KMS-11 (cell line): ENCODE data around the gene KPNA6.
"Not testable (repeated sequence)": the region's sequence is repeated elsewhere in the genome, so short reads cannot be mapped to it uniquely, and the experiment has no call there.

Experiments used
- H2AFZ ChIP-seq: fragments of 200-600 bp; sonication (generic); 2 replicates; pipeline ENCODE4 v1.6.1; 2016; ENCODE audit warnings: antibody characterized with exemption, mixed run types, low read depth
- H3K27ac ChIP-seq: fragments of 200-600 bp; sonication (generic); 2 replicates; pipeline ENCODE4 v1.6.1; 2016; ENCODE audit warnings: mild to moderate bottlenecking, mixed run types
- H3K27me3 ChIP-seq: fragments of 200-600 bp; sonication (generic); 2 replicates; pipeline ENCODE4 v1.6.1; 2017; ENCODE audit warnings: mild to moderate bottlenecking, low read depth, mixed run types, moderate library complexity; ENCODE audit not compliant: insufficient read depth
- H3K36me3 ChIP-seq: fragments of 200-600 bp; sonication (generic); 2 replicates; pipeline ENCODE4 v1.6.1; 2017; ENCODE audit warnings: mild to moderate bottlenecking, mixed run types; ENCODE audit not compliant: insufficient read depth
- H3K4me1 ChIP-seq: fragments of 200-600 bp; sonication (generic); 2 replicates; pipeline ENCODE4 v1.6.1; 2016; ENCODE audit warnings: mild to moderate bottlenecking, low read depth, mixed run types; ENCODE audit not compliant: poor library complexity, severe bottlenecking
- H3K4me2 ChIP-seq: fragments of 200-600 bp; sonication (generic); 2 replicates; pipeline ENCODE4 v1.7.0; 2016; ENCODE audit warnings: mild to moderate bottlenecking, mixed run types
- H3K4me3 ChIP-seq: fragments of 200-600 bp; sonication (generic); IDR thresholded peaks from 2 replicates; pipeline ENCODE4 v1.6.1; 2017; ENCODE audit warnings: low read depth, low read length, mixed read lengths; ENCODE audit not compliant: insufficient read depth
- H3K79me2 ChIP-seq: fragments of 200-600 bp; sonication (generic); 2 replicates; pipeline ENCODE4 v1.6.1; 2016; ENCODE audit warnings: low read depth, mixed run types; ENCODE audit not compliant: insufficient read depth
- H3K9ac ChIP-seq: fragments of 200-600 bp; sonication (generic); 2 replicates; pipeline ENCODE4 v1.6.1; 2016; ENCODE audit warnings: mild to moderate bottlenecking, mixed run types
- H4K20me1 ChIP-seq: fragments of 200-600 bp; sonication (generic); 2 replicates; pipeline ENCODE4 v1.6.1; 2016; ENCODE audit warnings: mild to moderate bottlenecking, mixed run types; ENCODE audit not compliant: insufficient read depth
- CTCF ChIP-seq: fragments of 200-600 bp; sonication (generic); conservative IDR thresholded peaks from 2 replicates; pipeline ENCODE4 v1.6.1; 2017; ENCODE audit warnings: low read depth, mild to moderate bottlenecking, antibody characterized with exemption, low read length, moderate library complexity, mixed read lengths

KPNA6 gene

GRCh38 chr1:32144033-32144432, 36.2 kb downstream of the KPNA6 start:
- H3K27me3 ChIP-seq: no peaks in the 10 kb centered on the region
- no peak for TF ChIP-seq CTCF
- peaks cover 86% of the 10 kb centered on the region for H3K79me2 ChIP-seq
- H3K4me3 ChIP-seq: no peak overlapping the region
- no peak overlapping the region for H3K27ac ChIP-seq
- no peaks in the 10 kb centered on the region for H3K36me3 ChIP-seq
- H3K4me1 ChIP-seq: peaks cover 29% of the 10 kb centered on the region
- H4K20me1 ChIP-seq: peaks cover 3% of the 10 kb centered on the region; the same call in 1 of the 2 replicates
- H3K4me2 ChIP-seq: no peak overlapping the region
- no peak overlapping the region for H3K9ac ChIP-seq
- no peak overlapping the region for H2AFZ ChIP-seq

- H3K4me2 ChIP-seq, H3K36me3 ChIP-seq, H3K27me3 ChIP-seq, H3K4me3 ChIP-seq, H2AFZ ChIP-seq, H4K20me1 ChIP-seq, H3K9ac ChIP-seq, H3K27ac ChIP-seq: not testable (repeated sequence)
- Histone ChIP-seq H3K4me1 (peaks cover 24% of the 10 kb centered on the region), H3K79me2 (peaks cover 89% of the 10 kb centered on the region)
Observed at GRCh38 chr1:32147799-32148198, 39.9 kb downstream of the KPNA6 start.

GRCh38 chr1:32150847-32151246, 43.0 kb downstream of the KPNA6 start:
- Histone ChIP-seq H3K4me3 (no peak overlapping the region), H4K20me1 (no peaks in the 10 kb centered on the region; the same call in none of the 2 replicates), H3K4me2 (no peak overlapping the region), H3K4me1 (no peaks in the 10 kb centered on the region), H3K27me3 (no peaks in the 10 kb centered on the region), H3K9ac (no peak overlapping the region), H3K27ac (no peak overlapping the region), H3K79me2 (peaks cover 70% of the 10 kb centered on the region; the same call in 1 of the 2 replicates), H2AFZ (no peak overlapping the region), H3K36me3 (no peaks in the 10 kb centered on the region)
- TF ChIP-seq CTCF: no peak

- Histone ChIP-seq H3K27ac (no peak overlapping the region), H3K4me1 (no peaks in the 10 kb centered on the region), H3K4me2 (no peak overlapping the region), H3K27me3 (no peaks in the 10 kb centered on the region), H3K9ac (no peak overlapping the region), H3K4me3 (no peak overlapping the region), H3K36me3 (peaks cover 4% of the 10 kb centered on the region; the same call in 1 of the 2 replicates), H2AFZ (no peak overlapping the region), H4K20me1 (no peaks in the 10 kb centered on the region; the same call in none of the 2 replicates), H3K79me2 (peaks cover 65% of the 10 kb centered on the region; the same call in 1 of the 2 replicates)
- no peak for TF ChIP-seq CTCF
Observed at GRCh38 chr1:32151319-32151787, 43.5 kb downstream of the KPNA6 start.

- H3K4me1 ChIP-seq: peaks cover 17% of the 10 kb centered on the region
- H3K9ac ChIP-seq: no peak overlapping the region
- H2AFZ ChIP-seq: no peak overlapping the region
- no peaks in the 10 kb centered on the region for H4K20me1 ChIP-seq
- 0 out of 2 replicates have a peak overlapping the region, but pooled peaks have one; percentile 9 for H3K4me2 ChIP-seq
- no peak overlapping the region for H3K27ac ChIP-seq
- H3K27me3 ChIP-seq: no peaks in the 10 kb centered on the region
- TF ChIP-seq CTCF: no peak
- peaks cover 5% of the 10 kb centered on the region; the same call in 1 of the 2 replicates for H3K36me3 ChIP-seq
- no peak overlapping the region for H3K4me3 ChIP-seq
- H3K79me2 ChIP-seq: no peaks in the 10 kb centered on the region
Observed at GRCh38 chr1:32159189-32159588, 51.3 kb downstream of the KPNA6 start.
